ENCODE measurements around the gene COL24A1. TPM values are rescaled to one million over a fixed set of nuclear protein-coding genes. Genes with fewer than 3 reads are reported as not detected.
"Not testable (repeated sequence)": the region's sequence is repeated elsewhere in the genome, so short reads cannot be mapped to it uniquely, and the experiment has no call there.

Gene COL24A1
- polyA plus RNA-seq, 1 experiment, result 2.2 TPM

GRCh38 chr1:86089765-86090164 lies 66.8 kb downstream of the COL24A1 start:
- H3K4me3 ChIP-seq (ENCODE audit: low read depth, low read length), result no peak overlapping the region
- ChIA-PET CTCF (no interaction called here), POLR2A (no interaction called here)

GRCh38 chr1:86085741-86086409 lies 70.7 kb downstream of the COL24A1 start:
- Histone ChIP-seq H3K9me3 (ENCODE audit: control insufficient read depth, insufficient read depth, low read length) (no peaks in the 10 kb centered on the region), H3K27ac (ENCODE audit: low read depth, low read length) (no peak overlapping the region), H3K4me3 (ENCODE audit: low read depth, low read length) (no peak overlapping the region), H3K27me3 (ENCODE audit: control insufficient read depth, insufficient read depth, low read length) (no peaks in the 10 kb centered on the region)
- TF ChIP-seq, protein P1, sequence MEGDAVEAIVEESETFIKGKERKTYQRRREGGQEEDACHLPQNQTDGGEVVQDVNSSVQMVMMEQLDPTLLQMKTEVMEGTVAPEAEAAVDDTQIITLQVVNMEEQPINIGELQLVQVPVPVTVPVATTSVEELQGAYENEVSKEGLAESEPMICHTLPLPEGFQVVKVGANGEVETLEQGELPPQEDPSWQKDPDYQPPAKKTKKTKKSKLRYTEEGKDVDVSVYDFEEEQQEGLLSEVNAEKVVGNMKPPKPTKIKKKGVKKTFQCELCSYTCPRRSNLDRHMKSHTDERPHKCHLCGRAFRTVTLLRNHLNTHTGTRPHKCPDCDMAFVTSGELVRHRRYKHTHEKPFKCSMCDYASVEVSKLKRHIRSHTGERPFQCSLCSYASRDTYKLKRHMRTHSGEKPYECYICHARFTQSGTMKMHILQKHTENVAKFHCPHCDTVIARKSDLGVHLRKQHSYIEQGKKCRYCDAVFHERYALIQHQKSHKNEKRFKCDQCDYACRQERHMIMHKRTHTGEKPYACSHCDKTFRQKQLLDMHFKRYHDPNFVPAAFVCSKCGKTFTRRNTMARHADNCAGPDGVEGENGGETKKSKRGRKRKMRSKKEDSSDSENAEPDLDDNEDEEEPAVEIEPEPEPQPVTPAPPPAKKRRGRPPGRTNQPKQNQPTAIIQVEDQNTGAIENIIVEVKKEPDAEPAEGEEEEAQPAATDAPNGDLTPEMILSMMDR (IDR thresholded peaks at IDR 0.05; ENCODE audit: low read depth, low read length), result no peak
- ChIA-PET POLR2A (no interaction called here), CTCF (no interaction called here)
- no peak for DNase-seq (ENCODE audit: low read depth, low spot score)

More at GRCh38 chr1:86089765-86090164, 66.8 kb downstream of the COL24A1 start:
- Histone ChIP-seq H3K9me3 (ENCODE audit: control insufficient read depth, insufficient read depth, low read length) (no peaks in the 10 kb centered on the region), H3K27ac (ENCODE audit: low read depth, low read length) (no peak overlapping the region), H3K27me3 (ENCODE audit: control insufficient read depth, insufficient read depth, low read length) (no peaks in the 10 kb centered on the region)
- no peak for DNase-seq (ENCODE audit: low read depth, low spot score)
- TF ChIP-seq, protein P1 (IDR thresholded peaks at IDR 0.05; ENCODE audit: low read depth, low read length), result no peak

DNA sequence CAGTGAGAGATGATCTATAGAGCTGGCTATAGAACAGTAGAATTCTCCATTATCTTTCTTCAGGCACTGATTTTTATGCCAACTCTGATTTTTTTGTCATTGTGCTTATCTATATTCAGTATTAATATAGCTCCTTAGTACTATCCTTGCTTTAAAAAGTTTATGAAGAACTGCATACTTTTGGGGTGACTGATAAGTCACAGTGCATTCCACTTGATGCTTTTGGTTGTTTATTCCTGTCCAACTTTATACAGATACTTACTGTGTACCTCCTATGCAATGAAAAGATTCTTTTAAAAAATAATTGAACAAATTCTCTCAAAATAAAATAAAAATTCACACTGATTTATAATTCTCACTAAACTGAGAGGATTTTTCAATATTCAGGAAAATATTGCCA lies 71.6 kb downstream of the COL24A1 start:
- DNase-seq (ENCODE audit: low read depth, low spot score), result no peak
- no peak overlapping the region for H3K27ac ChIP-seq (ENCODE audit: low read depth, low read length)
- TF ChIP-seq, protein P1 (IDR thresholded peaks at IDR 0.05; ENCODE audit: low read depth, low read length), result no peak
- ChIA-PET POLR2A (no interaction called here), CTCF (interaction anchor here (1.8 kb wide), 1 partner anchor 67 kb away, joined by 7 read pairs; no protein-coding TSS in a partner anchor)
- H3K4me3 ChIP-seq (ENCODE audit: low read depth, low read length), result no peak overlapping the region
- no peaks in the 10 kb centered on the region for H3K9me3 ChIP-seq (ENCODE audit: control insufficient read depth, insufficient read depth, low read length)
- no peaks in the 10 kb centered on the region for H3K27me3 ChIP-seq (ENCODE audit: control insufficient read depth, insufficient read depth, low read length)

GRCh38 chr1:86082183-86082582 lies 74.4 kb downstream of the COL24A1 start:
- CTCF ChIA-PET, result no interaction called here
- POLR2A ChIA-PET, result no interaction called here
- no peaks in the 10 kb centered on the region for H3K27me3 ChIP-seq (ENCODE audit: control insufficient read depth, insufficient read depth, low read length)
- no peak overlapping the region for H3K4me3 ChIP-seq (ENCODE audit: low read depth, low read length)
- no peak overlapping the region for H3K27ac ChIP-seq (ENCODE audit: low read depth, low read length)
- TF ChIP-seq, protein P1 (IDR thresholded peaks at IDR 0.05; ENCODE audit: low read depth, low read length), result peak; percentile 26; the same call in 1 of the 2 replicates
- H3K9me3 ChIP-seq (ENCODE audit: control insufficient read depth, insufficient read depth, low read length), result no peaks in the 10 kb centered on the region
- no peak for DNase-seq (ENCODE audit: low read depth, low spot score)

DNA sequence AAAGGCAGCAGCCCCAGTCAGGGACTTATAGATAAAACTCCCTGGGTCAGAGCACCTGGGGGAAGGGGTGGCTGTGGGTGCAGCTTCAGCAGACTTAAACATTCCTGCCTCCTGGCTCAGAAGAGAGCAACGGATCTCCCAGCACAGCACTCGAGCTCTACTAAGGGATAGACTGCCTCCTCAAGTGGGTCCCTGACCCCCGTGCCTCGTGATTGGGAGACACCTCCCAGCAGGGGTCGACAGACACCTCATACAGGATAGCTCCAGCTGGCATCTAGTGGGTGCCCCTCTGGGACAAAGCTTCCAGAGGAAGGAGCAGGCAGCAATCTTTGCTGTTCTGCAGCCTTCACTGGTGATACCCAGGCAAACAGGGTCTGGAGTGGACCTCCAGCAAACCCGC lies 84.1 kb downstream of the COL24A1 start:
- CTCF ChIA-PET; H3K27ac ChIP-seq (ENCODE audit: low read depth, low read length); DNase-seq (ENCODE audit: low read depth, low spot score); H3K27me3 ChIP-seq (ENCODE audit: control insufficient read depth, insufficient read depth, low read length); H3K4me3 ChIP-seq (ENCODE audit: low read depth, low read length); POLR2A ChIA-PET; H3K9me3 ChIP-seq (ENCODE audit: control insufficient read depth, insufficient read depth, low read length): not testable (repeated sequence)

DNA sequence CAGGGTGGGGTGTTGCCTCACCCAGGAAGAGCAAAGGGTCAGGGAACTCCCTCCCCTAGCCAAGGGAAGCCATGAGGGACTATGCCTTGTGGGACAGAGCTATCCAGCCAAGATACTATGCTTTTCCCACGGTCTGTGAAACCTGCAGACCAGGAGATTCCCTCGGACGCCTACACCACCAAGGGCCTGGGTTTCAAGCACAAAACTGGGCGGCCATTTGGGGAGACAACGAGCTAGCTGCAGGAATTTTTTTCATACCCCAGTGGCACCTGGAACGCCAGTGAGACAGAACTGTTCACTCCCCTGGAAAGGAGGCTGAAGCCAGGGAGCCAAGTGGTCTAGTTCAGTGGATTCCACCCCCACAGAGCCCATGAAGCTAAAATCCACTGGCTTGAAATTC lies 84.7 kb downstream of the COL24A1 start:
- CTCF ChIA-PET; H3K4me3 ChIP-seq (ENCODE audit: low read depth, low read length); DNase-seq (ENCODE audit: low read depth, low spot score); H3K27me3 ChIP-seq (ENCODE audit: control insufficient read depth, insufficient read depth, low read length); H3K9me3 ChIP-seq (ENCODE audit: control insufficient read depth, insufficient read depth, low read length); H3K27ac ChIP-seq (ENCODE audit: low read depth, low read length); POLR2A ChIA-PET: not testable (repeated sequence)
